ENCODE results near the gene BTD. TPM values are rescaled to one million over a fixed set of nuclear protein-coding genes. Genes with fewer than 3 reads are reported as not detected.
"Not testable (repeated sequence)": the region's sequence is repeated elsewhere in the genome, so short reads cannot be mapped to it uniquely, and the experiment has no call there.

Gene BTD
- total RNA-seq (2014; rRNA removed; shearing (Covaris generic)), result 20.1 and 23.8 TPM in 2 replicates

GRCh38 chr3:15601399-15602145 lies at the start of gene BTD, which contains the start of gene HACL1:
Gene BTD, plus strand, starts transcription at chr3:15601745. Its CDS starts 33,695 bp downstream, at chr3:15635440.
Gene HACL1, minus strand, starts transcription at chr3:15601569. Its CDS starts 106 bp downstream, at chr3:15601463.
- DNase-seq (ENCODE audit: low spot score), result peak; percentile 99

DNA sequence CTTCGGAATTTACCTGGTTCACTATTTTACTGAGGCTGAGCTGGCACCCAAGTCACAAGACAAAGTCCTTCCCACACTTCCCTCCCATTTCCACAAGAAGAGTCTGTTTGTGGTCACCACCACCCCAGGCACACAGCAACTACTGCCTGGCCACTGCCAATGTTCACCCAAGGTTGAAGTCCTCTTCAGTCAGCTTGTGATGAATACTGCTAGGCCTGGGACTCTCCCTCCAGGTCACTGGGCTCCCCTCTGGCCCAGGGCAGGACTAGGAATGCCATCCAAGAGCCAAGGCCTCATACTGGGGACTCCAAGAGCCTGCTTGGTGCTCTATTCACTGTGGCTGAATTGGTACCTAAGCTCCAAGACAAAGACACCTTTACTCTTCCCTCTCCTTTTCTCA lies 49.6 kb upstream of the BTD start:
- DNase-seq (ENCODE audit: low spot score), result no peak

DNA sequence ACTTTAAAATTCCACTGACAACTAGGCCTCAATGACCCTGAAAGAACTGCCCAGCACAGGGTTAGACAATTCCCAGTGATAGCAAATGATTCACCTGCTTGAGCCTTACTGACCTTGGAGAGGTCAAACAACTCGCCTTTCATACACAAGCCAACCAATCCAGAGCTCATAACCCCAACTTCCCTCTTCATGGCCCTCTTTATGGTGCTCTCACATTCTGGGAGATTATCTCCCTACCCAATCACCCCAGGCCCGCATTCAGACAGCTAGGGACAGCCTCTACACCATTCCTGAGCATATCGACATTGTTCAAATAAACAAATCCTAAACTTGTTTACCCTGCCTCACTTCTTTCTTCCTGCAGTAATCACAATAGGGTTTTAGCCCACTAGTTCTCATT lies 47.8 kb upstream of the BTD start:
- DNase-seq (ENCODE audit: low spot score), result no peak

DNA sequence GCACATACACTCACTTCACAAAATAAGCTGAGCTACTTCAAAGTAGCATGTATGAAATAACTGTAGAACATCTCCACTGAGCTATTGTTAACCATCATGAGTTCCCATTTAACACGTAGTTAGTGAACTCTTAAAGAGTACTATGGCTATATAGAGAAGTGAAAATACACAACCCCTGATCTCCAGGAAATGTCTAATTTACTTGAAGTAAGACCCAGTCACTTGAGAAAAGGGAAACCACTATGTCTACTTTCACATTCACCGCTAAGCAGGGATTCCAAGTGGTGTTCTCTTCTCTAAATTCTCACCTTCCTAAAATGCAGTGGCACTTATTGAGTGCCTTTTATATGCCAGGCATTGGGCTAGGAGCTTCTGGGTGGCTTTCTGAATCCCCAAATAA lies 45.0 kb upstream of the BTD start:
- DNase-seq (ENCODE audit: low spot score), result no peak

DNA sequence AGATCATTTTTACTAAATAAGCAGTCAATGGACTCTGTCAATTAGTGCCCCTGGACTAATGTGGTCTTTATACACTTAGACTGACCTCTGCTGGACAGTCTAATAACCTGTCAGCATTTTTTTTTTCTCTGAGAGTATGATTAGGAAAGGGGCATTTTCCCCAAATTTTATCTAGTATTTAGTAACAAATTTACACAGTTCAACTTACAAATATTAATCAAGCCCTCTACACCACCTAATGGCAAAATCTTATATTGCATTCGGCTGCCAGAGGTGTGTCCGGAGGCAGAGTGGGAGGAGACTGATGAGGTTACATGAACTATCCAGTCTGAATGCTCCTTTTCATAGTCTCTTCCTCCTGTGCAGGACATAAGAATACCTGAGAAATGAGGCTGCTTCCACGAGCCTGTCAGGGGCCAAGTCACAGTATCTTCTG lies 44.0 kb upstream of the BTD start:
- peak; percentile 60 for DNase-seq (ENCODE audit: low spot score)

DNA sequence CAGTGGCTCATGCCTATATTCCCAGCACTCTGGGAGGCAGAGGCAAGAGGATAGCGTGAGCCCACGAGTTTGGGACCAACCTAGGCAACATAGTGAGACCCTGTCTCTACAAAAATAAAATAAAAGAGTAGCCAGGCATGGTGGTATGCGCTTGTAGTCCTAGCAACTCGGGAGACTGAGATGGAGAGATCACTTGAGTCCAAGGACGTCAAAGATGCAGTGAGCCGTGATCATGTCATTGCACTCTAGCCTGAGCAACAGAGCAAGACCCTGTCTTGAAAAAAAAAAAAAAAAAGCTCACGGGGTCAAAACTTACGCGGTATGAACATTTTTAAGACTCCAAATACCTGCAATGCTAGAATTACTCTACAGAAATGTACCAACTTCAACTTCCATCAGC lies 43.0 kb upstream of the BTD start:
- DNase-seq (ENCODE audit: low spot score), result no peak

GRCh38 chr3:15562560-15562959 lies 39.0 kb upstream of the BTD start:
- no peak for DNase-seq (ENCODE audit: low spot score)

- no peak for DNase-seq (ENCODE audit: low spot score)
Observed at GRCh38 chr3:15563190-15563589, 38.4 kb upstream of the BTD start.

DNA sequence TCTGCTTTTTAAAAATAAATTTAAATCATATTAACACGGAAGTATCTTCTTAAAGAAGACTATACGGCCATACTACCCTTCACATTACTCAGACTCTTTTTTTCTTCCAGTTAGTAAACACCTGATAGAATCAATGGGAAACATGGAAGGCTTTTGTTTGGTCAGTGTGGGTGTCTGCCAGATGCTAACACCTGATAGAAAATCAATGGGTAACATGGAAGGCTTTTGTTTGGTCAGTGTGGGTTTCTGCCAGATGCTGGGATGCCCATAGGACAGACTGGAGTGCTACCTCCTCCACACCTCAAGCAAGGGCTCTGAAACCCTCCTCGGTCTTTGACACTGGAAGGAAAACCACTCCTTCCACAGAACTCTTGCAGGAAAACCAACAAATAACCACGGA lies 29.4 kb upstream of the BTD start:
- no peak for DNase-seq (ENCODE audit: low spot score)

DNA sequence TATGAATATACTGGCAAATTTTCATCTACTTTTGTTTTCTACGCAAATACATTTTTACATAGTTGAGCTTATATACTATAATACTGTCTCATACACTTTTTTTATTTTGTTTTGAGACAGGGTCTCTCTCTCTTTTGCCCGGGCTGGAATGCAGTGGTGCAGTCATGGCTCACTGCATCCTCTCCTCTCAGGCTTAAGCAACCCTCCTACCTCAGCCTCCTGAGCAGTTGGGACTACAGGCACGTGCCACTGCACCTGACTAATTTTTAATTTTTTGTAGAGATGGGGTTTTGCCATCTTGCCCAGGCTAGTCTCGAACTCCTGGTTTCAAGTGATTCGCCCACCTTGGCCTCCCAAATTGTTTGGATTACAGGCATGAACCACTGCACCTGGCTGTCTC lies 26.1 kb upstream of the BTD start:
- DNase-seq (ENCODE audit: low spot score), result no peak

GRCh38 chr3:15576475-15576874 lies 25.1 kb upstream of the BTD start:
- no peak for DNase-seq (ENCODE audit: low spot score)

GRCh38 chr3:15578289-15578867 lies 23.2 kb upstream of the BTD start:
- no peak for DNase-seq (ENCODE audit: low spot score)

DNA sequence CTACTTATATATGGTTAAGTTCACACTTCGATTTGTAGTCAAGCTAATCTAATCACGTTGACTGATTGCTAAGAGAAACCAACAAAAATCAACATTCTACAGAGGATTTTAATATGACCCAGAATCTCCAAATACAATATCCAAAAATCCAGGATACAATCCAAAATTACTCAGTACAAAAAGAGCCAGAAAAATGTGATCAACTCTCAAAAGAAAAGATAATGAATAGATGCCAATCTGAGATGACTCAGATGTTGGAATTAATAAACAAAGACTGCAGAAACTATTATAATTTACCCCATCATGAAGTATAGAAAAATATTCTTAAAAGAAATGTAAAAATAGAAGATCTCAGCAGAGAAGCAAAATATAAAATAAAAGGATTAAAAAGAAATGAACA lies 22.5 kb upstream of the BTD start:
- DNase-seq (ENCODE audit: low spot score), result no peak

GRCh38 chr3:15581471-15582394 lies 19.8 kb upstream of the BTD start:
- DNase-seq (ENCODE audit: low spot score), result no peak

GRCh38 chr3:15585111-15585845 lies 16.3 kb upstream of the BTD start:
- DNase-seq (ENCODE audit: low spot score), result no peak

- no peak for DNase-seq (ENCODE audit: low spot score)
Observed at GRCh38 chr3:15591242-15591641, 10.3 kb upstream of the BTD start.

- no peak for DNase-seq (ENCODE audit: low spot score)
Observed at GRCh38 chr3:15591928-15592327, 9.6 kb upstream of the BTD start.

GRCh38 chr3:15592968-15593367 lies 8.6 kb upstream of the BTD start:
- no peak for DNase-seq (ENCODE audit: low spot score)

- no peak for DNase-seq (ENCODE audit: low spot score)
Observed at GRCh38 chr3:15595955-15596354, 5.6 kb upstream of the BTD start.

- DNase-seq (ENCODE audit: low spot score), result peak; percentile 6
Observed at GRCh38 chr3:15601046-15601398, 523 bp upstream of the BTD start.

DNA sequence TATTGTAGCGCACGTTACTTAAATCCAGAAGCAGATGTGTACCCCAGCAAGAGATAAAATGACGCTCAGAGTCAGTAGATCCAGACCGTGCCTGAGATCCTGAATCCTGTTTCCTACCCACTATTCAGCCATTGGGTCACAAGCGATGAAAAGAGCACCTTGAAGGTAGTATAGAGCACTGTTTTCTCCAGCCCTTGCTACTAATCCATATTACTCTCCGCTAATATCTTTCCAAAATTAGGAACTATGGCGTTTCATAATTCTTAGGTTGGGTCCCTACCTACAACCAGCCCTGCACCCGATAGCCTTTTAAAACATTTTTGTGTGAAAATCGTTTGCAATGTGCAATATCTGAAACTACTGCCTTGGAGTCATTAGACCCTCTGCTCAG lies 596 bp downstream of the BTD start:
- DNase-seq (ENCODE audit: low spot score), result no peak

DNA sequence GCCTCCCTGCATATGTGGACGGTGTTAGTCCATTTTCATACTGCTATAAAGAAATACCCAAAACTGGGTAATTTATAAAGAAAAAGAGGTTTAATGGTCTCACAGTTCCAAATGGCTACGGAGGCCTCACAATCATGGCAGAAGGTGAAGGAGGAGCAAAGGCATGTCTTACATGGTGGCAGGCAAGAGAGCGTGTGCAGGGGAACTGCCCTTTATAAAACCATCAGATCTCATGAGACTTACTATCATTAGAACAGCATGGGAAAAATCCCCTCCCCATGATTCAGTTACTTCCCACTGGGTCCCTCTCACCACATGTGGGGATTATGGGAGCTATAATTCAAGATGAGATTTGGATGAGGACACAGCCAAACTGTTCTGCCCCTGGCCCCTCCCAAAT lies 1.3 kb downstream of the BTD start:
- DNase-seq (ENCODE audit: low spot score), result not testable (repeated sequence)

All from H4 (cell line).